HG02884 (cell line): ENCODE results near the gene VSIG10.
"Not testable (repeated sequence)": the region's sequence is repeated elsewhere in the genome, so short reads cannot be mapped to it uniquely, and the experiment has no call there.

Source experiments
- ATAC-seq: cut with Tn5 transposase; IDR thresholded peaks from one replicate; pipeline ENCODE4 v1.9.1; 2021; ENCODE audit warnings: mild to moderate bottlenecking, moderate library complexity; ENCODE audit not compliant: unreplicated experiment

Gene VSIG10

DNA sequence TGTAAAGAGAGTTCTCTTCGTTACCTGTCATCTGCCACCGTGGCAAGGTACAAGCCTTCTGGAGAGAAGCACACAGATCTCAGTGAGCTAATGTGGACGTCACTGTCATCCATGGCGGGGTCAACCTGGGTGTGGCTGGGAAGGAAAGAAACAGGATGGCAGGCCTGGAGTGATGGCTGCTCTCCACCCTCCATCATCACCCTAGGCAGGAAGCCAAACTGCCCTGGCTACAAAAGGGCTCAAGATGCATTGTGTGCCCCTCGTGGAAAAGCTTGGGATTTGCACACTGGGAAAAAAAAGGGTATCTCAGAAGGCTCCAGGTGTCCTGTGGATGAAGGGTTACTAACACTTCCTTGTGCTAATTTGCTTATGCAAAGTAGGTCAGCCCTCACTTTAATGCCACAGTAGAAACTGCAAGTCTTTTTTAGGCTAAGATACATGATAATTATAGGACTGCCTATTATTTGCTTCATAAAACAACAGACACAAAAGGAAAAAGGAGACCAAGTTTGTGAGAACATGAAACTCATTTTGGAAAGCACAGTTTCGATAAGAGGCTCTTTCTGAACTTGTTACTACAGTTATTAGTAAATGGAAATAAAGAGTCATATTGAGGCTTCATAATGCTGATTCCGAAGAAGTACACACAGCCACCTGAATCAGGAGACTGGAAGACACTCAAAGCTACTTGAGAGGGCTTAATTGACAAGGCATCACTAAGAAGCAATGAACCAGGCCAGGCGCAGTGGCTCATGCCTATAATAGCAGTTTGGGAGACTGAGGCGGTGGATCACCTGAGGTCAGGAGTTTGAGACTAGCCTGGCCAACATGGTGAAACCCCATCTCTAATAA lies 68.4 kb downstream of the VSIG10 start:
- ATAC-seq: peak; percentile 93

DNA sequence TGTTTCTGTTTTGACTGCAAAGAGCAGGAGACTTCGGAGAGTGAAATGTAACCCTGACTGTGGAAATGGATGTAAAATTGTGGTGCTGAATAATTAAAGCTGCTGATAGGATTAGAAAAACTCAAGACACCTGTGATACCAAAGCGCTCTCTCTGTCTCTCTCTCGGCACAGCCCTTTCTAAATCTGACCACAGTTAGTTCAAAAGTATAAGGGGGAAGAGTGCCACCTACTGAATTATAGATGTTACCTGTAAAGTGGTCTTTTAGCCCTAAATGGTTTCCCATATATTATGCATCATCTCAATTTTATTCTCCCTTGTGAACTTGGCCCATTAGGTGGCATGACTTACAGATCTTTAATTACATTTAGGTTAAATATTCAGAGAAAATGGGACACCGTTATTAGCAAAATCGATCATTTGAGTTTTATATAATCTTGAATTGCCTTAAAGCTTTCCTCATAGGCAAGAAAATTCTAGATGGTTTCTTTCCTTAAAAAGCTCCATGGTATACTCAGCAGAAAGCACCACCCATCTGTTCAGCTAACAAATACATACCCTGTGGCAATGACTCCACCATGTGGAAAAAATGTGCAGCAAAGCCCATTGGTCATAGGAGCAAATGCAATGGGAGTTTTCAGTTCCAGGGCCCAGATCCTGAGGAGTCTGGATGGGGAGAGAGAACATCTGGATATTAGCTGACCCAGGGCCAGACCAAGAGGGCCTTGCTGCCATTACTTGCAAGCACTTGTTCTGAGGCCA lies 69.2 kb downstream of the VSIG10 start:
- ATAC-seq: no peak

DNA sequence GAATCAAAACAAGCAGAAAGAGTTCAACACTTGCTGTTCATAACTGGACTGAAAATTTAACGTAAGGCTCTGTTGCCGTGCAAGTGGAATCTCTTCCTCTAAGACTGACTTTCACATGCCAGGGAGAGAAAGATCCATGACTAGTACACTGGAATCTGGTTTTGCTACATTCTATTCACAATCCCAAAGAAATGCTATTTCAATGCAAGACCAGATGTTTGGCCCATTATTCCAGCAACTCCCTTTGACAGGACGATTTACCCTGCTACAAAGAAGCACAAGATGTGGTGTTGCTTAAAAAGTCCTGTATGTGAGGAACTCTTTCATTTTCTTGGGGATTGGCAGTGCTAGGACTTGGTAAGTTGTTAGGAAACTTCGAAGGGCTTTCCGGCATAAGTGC lies 69.9 kb downstream of the VSIG10 start:
- ATAC-seq: no peak

DNA sequence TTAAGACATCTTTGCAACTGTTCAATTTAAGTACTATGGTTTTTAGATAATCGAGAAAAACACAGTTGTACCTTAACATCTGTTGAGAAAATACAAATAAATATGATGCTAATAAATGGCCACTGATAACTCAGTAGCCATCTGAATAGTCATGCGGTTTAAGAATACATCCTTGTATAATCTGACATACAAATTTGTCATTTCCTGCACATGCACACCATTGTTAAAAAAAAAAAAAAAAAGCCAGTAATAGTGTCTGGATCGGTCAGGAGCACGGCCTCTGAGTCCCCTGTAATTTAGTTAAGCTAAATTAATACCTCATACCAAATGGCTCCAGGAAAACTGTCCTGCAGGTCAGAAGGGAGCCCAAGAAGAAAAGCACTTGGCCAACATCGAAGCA lies 70.5 kb downstream of the VSIG10 start:
- no peak for ATAC-seq

DNA sequence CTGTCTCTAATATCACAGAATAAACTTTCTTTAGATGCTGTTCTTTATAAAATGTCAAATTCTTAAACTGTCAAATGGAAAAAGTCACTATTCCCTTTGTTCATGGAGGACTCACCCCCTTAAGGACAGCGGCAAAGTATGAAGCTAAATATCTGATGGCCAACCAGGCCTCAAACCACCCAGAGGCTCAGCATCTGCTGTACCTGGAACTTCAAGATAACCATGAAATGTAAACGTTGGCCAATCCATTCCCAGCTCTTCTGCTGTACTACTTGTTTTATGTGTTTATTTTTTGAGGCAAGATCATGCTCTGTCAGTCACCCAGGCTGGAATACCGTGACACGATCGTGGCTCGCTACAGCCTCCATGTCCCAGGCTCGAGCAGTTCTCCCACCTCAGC lies 71.6 kb downstream of the VSIG10 start:
- no peak for ATAC-seq

DNA sequence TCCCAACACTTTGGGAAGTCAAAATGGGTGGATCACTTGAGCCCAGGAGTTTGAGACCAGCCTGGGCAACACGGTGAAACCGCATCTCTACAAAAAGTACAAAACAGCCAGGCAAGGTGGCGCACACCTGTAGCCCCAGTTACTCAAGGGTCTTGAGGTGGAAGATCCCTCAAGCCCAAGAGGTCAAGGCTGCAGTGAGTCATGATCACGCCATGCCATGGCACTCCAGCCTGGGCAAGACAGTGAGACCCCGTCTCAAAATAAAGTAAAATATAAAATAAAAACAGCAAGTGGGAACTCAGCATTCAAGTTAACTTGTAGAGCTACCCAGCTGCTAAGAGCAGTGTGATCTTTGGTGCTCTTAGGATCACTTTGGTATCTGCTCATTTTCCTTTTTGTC lies 74.6 kb downstream of the VSIG10 start:
- no peak for ATAC-seq

DNA sequence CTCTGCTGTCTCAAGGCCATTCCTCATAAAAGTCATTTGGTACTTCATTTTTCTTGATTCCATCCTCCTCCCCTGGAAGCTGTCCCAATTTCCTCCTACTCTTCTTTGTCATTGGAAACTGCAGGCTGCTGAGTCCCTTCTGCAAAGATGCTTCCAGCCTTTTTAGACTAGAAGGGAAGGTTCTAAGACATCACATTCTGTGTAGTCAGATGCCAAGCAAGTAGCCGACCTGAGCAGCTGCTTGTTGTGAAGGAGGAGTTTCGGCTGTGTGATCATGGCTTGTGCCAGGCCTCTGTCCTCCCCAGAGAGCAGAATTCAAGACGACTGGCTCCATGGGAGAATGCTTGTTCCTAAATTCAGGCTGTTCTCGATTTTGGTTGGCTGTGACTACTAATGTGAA lies 78.6 kb downstream of the VSIG10 start:
- no peak for ATAC-seq

DNA sequence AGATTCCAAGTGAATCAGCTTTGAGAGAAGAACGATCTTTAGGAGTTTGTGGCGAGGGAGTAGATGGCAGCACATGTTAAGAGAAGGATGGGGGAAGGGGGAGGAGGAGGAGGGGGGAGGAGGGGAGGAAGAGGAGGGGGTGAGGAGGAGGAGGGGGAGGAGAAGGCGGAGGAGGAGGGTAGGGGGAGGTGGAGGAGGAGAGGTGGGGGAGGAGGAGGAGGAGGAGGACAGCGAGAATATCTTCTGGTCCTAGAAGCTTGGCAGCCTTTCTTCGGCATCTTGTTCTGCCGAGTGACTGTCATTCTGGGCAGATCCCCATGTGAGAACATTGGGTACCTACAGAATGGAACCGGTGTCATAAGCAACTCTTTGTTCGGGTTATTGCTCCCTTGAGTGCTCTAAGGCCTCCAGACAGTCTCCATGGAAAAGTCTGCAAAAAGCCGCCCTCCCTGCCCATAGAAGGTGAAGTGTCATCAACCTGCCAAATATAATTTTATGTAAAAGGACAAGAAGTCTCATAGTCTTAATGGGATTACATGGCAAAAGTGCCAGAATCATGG lies 80.4 kb downstream of the VSIG10 start:
- no peak for ATAC-seq

DNA sequence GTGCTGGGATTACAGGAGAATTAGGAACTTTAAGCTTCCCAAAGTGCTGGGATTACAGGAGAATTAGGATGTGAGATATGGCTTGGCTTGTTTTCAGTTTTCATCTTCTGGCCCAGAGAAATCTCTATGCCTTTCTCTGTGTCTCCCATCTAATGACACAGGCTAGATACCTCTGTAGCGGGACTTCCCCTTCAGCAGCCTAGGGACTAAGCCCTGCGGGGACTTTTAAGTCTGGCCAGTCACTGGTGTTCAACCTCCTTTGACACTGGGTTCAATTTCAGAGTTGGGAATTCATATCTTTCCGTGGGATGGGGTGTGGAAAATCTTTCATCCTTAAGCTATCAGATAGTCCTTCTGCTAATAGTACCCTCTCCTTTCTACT lies 81.1 kb downstream of the VSIG10 start:
- no peak for ATAC-seq

DNA sequence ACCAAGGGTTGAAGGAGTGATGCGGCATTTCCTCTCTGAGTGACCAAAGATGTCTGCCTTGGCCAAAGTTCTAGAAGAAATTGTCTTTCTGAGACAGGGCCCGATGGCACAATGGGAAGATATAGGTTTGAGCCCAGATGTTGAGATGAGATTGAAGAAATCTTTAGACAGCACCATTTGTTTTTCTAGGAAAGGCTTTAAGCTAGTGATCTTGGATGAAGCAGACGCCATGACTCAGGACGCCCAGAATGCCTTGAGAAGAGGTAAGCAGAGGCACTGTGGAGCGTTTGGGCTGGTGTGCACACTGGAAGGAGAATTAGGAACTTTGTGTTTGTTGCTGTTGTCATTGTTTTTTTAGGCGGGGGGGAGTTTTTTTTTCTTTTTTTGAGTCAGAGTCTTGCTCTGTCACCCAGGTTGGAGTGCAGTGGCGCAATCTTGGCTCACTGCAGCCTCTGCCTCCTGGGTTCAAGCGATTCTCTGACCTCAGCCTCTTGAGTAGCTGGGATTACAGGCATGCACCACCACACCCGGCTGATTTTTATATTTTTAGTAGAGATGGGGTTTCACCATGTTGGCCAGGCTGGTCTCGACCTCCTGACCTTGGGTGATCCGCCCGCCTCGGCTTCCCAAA lies 81.6 kb downstream of the VSIG10 start:
- ATAC-seq: not testable (repeated sequence)

DNA sequence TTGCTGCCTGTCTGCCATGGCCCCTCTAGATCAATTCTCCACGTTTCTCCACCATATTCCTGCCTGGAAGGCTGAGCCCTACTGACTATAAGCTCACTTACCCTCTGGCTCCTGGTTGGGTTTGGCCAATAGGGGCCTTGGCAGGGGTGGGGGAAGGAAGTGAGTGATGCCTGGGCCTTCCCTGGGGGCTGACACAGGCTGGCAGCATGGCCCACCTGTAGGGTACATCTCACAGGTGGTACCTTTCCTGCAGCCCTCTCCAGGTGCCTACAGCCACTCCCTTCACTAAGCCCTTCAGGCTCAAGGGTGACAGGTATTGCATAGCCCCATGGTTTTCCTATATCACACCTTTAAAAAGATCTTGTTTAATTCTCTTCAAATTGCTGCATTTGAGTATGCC lies 83.8 kb downstream of the VSIG10 start:
- no peak for ATAC-seq

DNA sequence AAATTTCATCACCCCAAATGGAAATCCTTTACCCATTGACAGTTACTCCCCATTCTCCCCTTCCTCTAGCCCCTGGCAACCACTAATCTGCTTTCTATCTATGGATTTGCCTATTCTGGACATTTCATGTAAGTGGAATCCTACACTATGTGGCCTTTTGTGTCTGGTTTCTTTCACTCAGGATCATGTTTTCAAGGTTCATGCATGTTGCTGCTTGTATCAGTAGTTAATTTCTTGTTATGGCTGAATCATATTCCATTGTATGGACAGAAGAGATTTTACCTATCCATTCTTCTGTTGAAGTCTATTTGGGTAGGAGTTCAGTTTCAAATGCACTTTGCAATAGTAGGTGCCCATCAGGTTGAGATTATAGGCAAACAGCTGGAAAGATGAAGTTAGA lies 85.9 kb downstream of the VSIG10 start:
- no peak for ATAC-seq

DNA sequence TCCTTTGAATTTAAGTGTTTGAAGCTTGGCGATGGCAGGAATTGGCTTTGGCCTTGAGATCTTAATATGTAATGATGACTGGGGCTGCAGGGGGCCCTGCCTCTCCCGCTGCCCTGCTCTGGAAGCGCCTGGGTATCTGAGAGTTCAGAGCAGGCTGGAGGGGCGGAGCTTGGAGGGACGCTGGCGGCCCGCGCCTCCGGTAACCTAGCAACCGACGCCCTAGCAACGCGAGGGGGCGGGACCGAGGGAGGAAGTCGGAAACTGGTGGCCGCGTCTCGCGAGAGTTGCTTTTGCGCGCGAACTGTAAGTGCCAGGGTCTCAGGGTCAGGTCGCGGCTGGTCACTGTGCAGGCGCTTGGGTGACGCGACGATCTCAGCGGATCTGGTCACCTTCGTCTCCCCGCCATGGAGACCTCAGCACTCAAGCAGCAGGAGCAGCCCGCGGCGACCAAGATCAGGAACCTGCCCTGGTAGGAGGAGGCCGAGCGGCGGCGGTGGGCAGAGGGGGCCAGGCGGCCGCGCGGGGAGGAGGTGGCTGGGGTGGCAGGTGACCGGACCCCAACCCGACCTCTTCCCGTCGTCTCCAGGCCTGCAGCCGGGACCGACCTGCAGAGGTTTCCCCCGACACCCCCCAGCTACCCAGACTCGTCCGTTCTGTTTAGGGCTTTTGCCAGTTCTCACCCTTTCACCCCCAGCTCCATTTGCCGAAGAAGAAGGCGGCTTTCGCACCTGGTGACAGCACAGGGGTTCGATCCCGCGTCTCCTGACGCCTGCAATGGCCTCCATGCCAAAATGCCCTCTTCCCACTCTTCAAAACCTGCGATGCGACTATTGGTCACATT lies 87.2 kb downstream of the VSIG10 start, which contains the start of gene RFC5:
TSS of gene RFC5 (plus strand) at position 280 of the 841 bp plus-strand sequence. CDS start at position 405, 125 bp downstream.
- ATAC-seq: peak; percentile 97

DNA sequence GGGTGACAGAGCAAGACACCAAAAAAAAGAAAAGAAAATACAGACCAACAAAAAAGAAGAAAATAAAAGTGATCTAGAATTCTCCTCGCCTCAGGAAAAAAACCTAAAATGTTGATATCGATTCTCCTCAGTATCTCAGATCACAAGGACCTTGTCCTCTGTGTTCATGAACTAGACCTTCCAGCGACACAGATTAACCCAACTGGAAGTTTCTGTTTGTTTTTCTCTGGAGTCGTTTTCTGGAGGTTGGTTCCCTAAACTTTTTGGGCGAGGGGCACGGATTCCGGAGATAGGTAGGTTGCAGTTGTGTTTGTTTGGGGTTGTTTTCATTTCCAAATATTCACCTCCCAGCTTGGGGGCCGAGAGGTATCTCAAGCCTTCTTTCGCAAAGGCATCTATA lies 87.9 kb downstream of the VSIG10 start:
- ATAC-seq: no peak

DNA sequence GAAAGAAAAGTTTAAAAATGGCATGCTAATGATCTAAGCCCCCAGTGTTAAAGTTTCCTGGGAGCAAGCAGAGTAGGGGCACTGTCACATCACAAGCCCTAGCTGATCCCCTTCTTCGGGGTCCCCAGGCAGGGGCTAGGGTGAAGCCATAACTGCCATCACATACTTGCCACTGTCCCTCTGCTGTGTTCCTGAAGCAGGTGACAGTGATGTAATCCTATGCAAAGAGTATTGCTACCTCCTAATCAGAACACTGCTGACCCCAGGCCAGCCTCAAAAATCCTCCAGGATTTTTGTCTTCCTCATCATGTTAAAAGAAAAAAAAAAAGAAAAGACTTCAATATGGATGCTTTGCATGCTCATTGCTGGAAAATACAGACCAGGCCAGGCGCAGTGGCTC lies 88.5 kb downstream of the VSIG10 start:
- ATAC-seq: no peak
